GM18870 (cell line): Measurements from ENCODE around the gene PRICKLE2.

Experiments used
- ATAC-seq: cut with Tn5 transposase; IDR thresholded peaks from one replicate; pipeline ENCODE4 v1.9.1; 2021; ENCODE audit warnings: moderate library complexity; ENCODE audit not compliant: unreplicated experiment

The PRICKLE2 gene

DNA sequence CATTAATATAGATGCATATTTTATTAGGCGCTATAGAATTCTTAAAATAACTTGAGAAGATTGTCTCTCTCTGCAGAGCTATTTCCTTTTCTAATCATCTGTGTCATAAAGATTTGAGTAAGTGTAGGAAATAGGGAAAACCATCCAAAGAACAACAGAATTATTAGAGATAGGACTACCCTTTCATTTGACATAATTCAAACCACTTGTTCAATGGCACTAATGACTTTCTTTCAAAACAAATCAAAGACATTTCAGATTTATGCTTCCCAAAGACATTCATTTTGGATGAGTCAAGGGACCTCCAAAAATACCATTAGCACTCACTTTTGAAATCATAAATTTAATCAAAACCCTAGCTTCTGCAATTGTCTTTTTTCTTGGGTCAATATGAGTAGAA is 29.5 kb downstream of the PRICKLE2 start:
- ATAC-seq, result no peak

DNA sequence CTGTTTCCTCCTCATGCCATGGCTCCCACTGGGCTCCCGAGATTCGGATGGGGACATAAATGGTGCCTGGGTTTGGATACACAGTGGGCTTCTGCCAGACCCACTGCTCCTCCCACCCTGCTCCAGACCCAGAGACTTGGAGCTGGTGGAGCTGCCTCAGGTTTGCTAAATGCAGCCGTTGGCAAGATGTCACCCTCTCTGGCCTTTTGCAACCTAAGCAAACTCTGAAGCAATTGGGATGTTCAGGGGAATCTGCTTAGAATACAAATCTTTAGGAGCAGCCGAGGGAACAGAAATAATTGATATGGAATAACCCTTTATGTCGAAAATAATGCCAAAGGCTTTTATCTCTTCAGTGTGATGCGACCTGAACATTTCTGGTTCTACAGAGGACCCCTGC is 33.4 kb downstream of the PRICKLE2 start:
- ATAC-seq, result no peak

DNA sequence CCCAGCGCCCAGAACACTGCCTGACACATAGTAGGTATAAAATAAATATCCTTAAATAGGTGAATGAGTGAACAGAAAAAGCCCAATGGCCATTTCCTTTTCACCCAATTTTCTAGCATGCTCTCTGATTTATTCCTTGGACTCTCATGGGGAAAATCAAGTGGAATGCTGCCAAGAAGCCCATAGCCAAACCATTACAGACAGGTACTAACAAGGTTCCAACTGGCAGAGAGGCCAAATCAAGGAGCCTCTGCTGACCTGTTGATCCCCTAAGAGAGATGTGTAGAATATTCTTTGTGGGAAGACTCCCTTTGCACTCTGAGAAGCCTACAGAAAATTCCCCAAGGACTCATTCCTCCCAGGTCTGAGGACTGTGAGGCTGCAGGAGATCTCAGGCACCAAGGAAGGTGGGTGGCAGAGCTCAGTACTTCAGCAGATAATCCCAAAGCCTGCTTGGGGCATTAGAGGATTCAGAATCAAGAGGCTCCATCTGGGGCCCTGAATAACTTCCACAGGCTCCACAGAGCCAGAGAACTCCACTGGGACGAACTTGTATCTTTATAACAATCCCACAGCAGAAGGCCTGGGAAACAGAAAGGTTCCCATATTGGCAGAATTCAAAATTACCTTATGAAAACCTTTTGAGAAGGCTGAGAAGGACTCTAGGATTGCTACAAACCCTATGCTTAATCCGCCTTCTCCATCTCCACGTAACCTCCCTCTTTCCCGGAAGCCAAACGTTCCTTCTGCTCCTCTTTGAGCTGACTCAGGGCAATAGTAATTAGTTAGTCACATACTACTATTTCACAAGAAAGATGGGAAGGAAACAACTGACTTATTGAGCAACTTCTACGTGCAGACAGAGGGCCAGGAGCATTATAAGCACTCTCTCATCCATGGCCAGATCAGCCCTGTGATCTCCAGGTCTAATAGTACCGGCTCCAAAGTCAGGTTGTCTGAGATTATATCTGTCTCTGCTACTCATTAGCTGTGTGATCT is 34.5 kb downstream of the PRICKLE2 start:
- no peak for ATAC-seq

DNA sequence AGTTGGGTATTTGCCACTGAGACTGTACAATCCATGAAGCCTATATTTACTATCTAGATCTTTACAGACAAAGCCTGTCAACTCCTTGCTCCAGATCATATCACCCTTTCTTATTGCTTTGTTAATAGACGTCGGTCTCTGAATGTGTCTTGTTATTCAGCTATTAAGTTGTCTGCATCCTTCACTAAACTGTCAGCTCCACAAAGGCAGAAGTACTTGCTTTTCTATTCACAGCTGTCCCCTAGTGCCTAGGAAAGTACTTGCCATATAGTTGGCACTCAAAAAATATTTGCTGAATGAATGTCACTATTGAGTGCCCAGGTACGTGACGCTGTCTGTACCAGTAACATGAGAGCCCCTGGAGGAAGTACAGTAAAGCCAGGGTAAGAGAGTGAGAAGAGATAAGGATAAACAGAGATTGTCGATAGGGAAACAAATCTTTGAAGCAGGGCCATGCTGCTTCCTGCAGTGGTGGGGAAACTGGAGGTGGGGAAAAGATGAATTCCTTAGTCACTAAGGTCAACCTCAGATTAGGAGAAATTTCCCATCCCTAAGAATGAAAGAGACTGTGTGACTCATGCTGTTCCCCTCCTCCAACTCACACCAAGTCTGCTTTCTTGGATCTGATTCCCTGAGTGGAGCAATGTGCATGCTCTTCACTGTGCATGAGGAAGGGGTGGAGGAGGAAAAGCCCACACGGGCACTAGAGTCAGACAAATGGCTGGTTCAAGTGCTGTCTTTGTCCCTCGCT is 36.3 kb downstream of the PRICKLE2 start:
- no peak for ATAC-seq

DNA sequence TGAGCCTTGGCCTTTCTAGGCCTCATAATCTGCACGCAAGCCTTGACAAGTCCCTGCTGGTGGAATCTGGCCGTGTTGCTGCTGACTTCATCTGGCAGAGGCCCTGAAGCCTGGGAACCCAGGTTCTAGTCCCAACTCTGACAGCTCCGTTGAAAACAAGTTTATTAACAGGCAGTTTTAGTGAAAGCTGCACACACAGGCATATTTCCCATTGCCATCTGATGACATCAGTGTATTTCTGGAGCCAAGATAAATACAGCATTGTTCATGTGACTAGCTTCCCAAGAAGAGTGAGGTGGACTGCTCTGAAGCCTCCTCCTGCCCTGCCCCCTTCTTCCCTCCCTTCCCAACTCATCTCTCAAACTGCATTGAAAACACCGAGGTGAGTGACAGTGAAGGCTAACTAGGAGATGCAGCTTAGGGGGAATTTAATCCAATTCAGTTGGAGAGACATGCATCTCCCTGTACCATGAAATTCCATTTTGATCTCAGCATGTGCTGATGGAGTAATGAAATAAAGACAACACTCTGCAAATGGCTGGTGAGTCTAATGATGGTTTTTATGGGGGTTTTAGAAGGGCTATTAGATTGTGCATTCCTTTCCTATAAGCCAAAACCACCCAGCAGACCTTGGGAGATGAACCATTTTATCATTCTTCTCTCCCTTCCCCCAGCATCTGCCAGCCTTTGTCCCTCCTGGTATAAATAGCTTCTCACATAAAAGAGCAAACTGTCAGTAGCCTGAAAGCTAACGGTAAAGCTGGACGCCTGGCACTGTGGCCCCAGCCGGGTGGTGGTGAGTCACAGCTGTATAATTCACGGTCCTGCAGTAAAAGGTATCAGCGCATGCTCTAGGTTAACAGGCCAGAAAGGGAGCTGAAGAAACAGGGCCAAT is 38.0 kb downstream of the PRICKLE2 start:
- no peak for ATAC-seq

DNA sequence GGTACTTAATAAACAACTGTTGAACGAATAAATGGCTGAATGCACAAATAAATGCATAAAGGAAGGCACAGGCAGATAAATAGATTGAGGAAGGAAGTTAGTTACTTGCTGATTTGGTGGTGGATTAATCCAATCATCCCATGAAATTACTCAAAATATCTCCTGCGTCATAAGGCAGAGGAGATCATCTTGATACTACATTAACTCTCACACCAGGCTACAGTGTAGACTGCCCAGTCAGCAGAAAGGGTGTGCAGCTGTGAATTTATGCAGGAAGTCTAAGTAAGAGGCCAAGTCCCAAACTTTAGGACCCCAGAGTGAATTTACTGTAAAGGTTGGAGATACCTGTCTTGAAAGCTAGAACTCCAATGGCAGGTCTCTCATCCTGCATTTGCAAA is 38.6 kb downstream of the PRICKLE2 start:
- ATAC-seq, result no peak

DNA sequence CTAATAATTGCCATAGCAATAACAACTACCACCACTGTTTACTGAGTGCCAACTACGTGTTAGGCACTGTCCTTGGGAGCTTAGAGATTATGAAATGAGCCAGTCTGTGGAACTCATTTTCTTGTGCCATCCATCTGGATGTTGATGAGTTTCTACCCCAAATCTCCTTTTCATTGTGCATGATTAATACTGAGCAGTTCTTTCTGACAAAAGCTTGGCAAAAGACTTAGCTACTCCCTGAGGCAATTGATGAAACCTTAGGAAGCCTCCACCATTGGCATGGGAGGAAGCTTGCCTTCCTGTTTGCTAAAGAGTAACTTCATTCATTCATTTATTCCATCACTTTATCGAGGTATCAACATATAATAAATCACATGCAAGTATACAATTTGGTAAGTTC is 39.8 kb downstream of the PRICKLE2 start:
- no peak for ATAC-seq

DNA sequence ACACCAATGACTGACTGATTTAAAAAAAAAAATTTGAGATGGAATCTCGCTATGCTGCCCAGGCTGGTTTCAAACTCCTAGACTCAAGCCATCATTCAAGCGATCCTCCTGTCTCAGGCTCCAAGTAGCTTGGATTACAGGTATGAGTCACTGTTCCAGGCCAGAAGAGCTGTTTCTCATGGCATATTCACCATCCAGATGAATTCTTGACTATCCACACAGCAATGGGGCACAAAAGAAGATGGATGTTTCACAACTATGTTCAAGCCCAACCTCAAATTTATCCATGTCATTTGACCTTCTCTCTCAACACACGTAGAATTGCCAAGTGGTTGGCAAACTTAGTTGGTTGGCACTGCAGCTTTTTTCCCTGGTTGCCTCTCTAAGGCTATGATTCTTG is 40.6 kb downstream of the PRICKLE2 start:
- no peak for ATAC-seq

DNA sequence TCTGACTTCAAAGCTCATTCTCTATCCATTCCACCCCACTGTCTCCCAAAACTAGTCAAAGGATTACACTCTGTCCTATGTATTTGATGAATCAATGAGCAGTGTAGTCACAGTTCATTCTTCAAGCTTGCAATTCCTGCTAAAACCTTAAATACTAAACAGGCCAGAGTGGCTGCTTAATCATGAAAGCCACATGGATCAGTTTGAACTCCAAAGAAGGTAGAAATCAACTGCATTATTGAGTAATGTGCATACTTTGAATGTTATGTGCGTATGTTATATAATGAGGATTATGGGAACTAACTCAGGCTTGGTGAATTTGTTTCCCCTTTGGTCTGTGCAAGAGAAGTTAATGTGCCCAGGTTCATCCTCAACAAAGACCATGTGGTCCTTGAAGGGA is 45.4 kb downstream of the PRICKLE2 start:
- ATAC-seq, result no peak

DNA sequence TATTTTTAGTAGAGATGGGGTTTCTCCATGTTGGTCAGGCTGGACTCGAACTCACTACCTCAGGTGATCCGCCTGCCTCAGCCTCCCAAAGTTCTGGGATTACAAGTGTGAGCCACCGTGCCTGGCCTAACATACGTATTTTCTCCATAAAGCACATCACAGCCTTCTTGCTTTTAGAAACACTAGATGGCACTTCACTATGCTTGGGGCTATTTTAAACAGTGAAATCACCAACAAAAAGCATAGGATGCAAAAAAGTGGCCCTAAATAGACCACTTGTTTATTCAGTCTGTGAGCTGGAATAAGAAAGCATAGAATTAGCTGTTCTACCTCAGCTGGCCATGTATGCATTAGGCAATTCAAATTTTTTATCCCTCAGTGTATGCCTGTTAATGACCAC is 46.0 kb downstream of the PRICKLE2 start:
- ATAC-seq, result no peak

DNA sequence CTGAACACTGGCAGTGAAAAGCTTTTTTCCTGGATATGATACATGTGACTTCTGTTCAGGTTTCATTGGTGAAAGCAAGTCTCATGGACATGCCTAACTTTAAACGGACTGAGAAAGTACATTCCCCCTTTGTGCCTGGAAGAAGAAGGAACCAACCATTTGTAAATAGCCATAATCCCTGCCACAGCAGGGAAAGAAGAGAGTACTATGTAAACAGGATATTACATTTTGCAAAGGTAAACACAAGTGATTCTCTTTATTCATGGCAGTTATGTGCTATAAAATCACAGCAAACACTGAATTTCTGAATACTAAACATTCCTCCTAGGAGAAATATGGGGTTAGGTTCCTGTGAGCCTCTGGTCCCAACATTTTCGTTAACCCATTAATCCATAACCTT is 46.8 kb downstream of the PRICKLE2 start:
- ATAC-seq, result no peak

DNA sequence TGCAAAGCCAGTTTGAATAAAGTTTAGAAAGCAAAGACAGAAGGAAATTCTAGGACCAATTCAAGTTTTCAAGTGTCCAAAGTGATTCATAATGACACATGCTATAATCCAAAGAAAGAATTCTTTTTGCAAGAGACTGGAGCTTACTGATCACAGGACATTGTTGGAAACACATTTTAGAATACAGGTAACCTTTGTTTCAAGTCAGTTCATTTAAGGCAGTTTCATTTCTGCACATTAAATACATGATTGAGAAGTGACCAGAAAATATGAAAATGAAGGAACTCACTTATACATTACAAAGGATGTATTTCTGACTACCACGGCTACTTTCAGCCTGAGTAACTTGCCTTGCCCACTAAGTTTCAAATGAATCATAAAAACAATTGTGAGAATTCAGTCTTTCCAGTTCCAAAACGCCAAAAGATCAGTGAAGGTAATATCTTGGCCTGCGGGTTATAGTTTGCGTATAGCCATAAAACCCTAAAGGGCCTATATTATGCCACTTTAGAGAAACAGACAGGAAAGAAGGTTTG is 48.7 kb downstream of the PRICKLE2 start:
- peak; percentile 81 for ATAC-seq

DNA sequence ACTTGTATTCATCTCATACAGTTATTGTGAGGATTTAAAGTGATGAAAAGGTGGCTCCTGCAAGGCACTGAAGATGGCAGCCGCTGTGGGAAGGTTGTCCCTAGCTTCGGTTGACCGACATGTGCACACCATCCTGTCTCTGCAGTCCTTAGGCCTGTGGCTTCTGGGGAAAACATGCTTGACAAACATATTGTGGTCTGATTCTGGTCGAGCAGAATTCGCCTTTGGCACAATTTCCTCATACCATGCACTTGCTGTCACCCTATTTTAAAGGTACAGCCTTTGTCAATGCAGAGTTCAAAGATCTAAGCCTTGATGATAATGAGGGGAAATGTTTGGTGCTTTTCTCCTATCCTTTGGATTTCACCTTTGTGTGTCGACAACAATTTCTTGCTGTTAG is 50.9 kb downstream of the PRICKLE2 start:
- ATAC-seq, result no peak

DNA sequence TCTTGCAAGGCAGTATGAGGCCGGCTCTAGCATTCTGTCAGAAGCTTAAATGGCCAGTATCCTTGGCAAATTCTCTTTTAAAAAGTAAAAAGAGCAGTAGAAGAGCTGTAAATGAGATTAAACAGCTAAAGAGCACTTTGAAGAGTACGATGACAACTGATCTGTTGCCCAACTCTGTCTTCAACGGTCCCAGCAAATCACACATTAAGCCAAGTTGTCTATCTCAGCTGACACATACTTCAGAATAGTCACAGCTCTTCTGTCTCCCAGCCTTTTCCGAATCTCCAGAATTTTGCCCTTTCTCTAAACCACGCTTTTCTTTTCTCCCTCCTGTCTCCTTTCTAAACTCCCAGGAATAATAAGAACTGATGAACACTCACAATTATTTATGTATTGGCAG is 51.7 kb downstream of the PRICKLE2 start:
- ATAC-seq, result no peak

DNA sequence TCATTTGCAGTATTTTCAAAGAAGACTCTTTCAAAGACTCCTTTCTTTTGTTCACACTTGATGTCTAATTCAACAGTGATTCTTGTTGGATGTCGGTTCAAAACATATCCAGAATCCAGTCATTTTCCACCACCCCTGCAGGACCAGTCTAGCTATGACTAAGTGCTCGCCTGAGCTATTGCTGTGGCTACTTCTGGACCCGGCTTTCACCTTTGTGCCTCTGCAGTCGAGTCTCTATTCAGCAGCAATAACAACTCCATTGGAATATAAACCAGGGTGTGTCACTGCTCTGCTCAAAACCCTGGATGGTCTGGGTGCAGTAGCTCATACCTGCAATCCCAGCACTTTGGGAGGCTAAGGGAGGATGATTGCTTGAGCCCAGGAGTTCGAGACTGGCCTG is 55.0 kb downstream of the PRICKLE2 start:
- no peak for ATAC-seq

DNA sequence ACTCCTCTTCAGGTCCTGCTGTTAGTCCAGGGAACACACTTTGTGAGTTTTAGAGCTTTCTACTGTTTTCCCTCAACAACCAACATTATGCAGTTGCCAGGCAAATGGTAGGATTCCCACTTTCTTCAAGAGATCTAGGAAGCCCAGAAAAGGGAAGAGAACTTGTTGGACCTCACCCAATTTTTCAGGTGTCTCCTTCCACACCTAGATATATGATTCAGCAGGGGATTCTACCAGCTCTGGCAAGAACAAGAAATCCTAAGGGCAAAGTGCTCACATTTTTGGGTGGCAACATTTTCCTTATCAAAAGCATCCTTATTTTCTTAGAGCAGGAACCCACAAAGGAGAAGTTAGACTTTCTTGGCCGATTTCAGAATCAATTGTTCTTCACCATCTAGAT is 57.4 kb downstream of the PRICKLE2 start:
- ATAC-seq, result no peak

DNA sequence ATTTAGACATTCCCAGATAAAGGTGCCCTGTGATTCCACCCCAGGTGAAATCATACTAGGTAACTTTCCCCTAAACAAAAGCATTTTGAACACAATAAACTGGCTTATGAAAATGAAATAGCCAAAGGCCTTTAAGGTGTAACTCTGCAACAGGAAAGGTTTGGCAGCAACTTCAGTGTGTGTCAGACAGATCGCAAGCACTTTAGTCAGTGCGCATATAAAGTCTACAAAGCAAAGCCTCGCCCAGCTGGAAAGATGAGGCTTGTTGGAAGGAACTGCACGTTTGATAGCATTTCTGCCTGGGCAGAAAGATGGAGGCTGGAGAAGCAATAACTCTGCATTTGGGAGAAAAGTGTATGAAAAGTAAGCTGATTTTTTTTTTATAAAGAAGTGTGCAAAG is 57.9 kb downstream of the PRICKLE2 start:
- no peak for ATAC-seq

DNA sequence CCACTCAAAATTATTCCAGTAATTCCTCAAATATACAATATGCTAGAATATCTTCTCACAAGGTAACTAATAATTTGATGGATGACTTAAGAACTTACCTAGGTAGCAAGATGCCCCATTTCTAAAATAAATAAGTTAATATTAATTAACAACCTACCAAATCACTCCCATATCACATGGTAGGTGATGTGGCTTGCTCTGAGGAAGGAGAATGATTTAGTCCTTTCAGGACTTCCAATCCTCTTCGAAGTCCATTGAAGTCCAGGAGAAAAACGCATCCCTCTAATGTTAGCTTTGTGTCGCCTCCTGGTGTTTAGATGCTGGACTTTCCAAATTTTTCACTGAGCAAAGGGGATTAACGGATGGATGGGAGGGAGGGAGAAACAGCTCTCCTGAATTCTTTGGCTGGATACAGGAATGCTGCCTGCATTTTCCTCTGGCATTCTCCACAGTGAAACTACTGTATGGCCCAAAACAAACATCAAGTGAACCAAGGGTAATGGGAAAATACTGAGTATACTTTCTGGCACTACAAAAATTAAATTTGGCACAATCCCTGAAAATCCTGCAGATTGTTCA is 58.6 kb downstream of the PRICKLE2 start:
- no peak for ATAC-seq

DNA sequence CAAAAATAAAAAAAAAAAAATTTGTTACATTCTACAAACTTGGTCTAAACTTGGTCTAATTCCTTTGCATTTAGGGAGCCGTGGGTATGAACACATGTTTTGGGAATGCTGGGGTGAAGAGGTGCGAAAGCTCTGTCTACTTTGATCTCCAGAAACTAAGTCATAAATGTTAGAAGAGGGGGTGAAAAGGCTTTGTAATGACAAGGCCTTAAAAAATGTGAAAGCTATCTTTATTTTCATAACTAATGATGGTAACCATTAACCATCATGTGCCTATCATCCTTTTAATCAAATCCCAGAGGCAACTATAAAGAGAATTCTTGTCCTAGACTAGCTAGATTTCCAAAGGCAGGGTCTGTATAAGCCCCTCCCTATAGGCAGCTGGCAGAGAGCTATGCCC is 60.9 kb downstream of the PRICKLE2 start:
- ATAC-seq, result no peak

DNA sequence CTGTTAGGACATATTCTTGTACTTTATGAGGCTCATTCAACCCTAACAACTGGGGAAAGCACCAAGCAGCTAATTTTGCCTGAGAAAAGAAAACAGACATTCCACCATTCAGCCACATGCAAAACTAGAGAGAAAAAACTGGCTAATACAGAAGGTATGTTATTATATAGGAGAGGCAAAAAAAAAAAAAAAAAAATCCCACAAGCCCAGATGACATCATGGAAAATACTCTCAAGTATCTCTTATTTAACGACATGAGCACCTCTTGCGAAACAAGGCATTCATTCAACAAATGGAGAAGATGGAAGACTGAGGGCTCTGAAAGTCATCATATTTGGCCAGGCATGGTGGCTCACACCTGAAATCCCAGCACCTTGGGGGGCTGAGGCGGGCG is 61.5 kb downstream of the PRICKLE2 start:
- peak; percentile 75 for ATAC-seq
